Effector CD4-positive, alpha-beta T cell (primary cell): ENCODE measurements around the gene ALDH9A1.

Experiments
- DNase-seq: peaks from one replicate; pipeline ENCODE4 v3.0.0-alpha.2; 2020

Gene ALDH9A1

DNA sequence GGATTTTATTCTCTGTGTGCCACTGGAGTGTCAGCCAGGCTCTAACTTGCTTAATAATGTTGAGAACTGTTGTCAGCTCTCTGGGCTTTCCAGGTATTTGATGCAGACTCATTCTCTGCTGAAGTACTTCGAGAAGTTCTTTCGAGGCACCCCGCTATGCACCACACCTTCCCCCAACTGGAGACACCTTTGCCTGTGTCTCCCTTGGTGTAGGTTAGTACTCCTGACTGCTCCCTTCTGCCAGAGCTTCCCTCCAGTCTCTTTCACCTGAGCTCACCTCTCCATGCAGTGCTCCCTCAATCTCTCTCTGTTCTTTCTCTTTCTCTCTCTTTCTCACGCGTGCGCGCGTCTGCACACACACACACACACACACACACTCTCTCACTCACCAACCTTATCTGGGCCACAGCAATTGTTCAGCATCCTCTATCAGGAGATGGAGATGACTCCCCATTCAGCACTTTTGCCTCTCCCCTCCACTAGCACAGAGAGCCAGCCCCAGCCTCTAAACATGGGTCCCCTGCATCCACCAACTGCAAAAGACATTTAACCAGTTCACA lies 81.3 kb downstream of the ALDH9A1 start:
- DNase-seq = no peak

- DNase-seq = no peak
These were observed 82.2 kb downstream of the ALDH9A1 start for GRCh38 chr1:165616054-165616612.
